Tibial artery (tissue), 4 donors: ENCODE results near the gene OSTF1.

Experiments used
- DNase-seq, 2 donors: peaks; one replicate each; pipeline ENCODE4 v3.0.0-alpha.2; 2019
- H3K27ac ChIP-seq, 2 donors: fragments of 200-600 bp; sonication (generic) in 1 of 2; 1 replicate in 1 of 2; 2 replicates in 1 of 2; pipeline ENCODE4 v1.5.1; 2018 to 2019; ENCODE audit warnings: mild to moderate bottlenecking in 1 of 2
- H3K27me3 ChIP-seq, 2 donors: fragments of 200-600 bp; sonication (generic) in 1 of 2; one replicate each; pipeline versions ENCODE4 v1.5.1 to v1.6.0; 2016 to 2019
- H3K36me3 ChIP-seq, 3 donors: fragments of 200-600 bp; sonication (generic) in 2 of 3; one replicate each; pipeline ENCODE4 v1.5.1; 2016 to 2019; ENCODE audit warnings: mild to moderate bottlenecking in 2 of 3
- H3K4me1 ChIP-seq, 4 donors: fragments of 200-600 bp; sonication (generic) in 2 of 4; 1 replicate in 3 of 4; 2 replicates in 1 of 4; pipeline ENCODE4 v1.5.1; 2016 to 2019
- H3K4me3 ChIP-seq, 2 donors: fragments of 200-600 bp; sonication (generic) in 1 of 2; 1 replicate in 1 of 2; 2 replicates in 1 of 2; pipeline ENCODE4 v1.5.1; 2018 to 2019; ENCODE audit warnings: mild to moderate bottlenecking in 2 of 2
- H3K9me3 ChIP-seq, 3 donors: fragments of 200-600 bp; sonication (generic) in 1 of 3; one replicate each; pipeline ENCODE4 v1.5.1; 2016 to 2019
- intact Hi-C: fragments of 100-400 bp; cut with DNase I; formaldehyde crosslinking; loops from one replicate; pipeline ENCODE4 v1.15.0; 2023; ENCODE audit warnings: low total_unique reads
- TF ChIP-seq, protein P1 (sequence below), 2 experiments: fragments of 200-600 bp in 1 of 2; fragments of 450-650 bp in 1 of 2; IDR thresholded peaks; one replicate each; pipeline ENCODE4 v1.5.1; 2017 to 2019; ENCODE audit warnings: antibody characterized with exemption in 2 of 2, mild to moderate bottlenecking in 1 of 2, moderate library complexity in 1 of 2

Gene OSTF1

DNA sequence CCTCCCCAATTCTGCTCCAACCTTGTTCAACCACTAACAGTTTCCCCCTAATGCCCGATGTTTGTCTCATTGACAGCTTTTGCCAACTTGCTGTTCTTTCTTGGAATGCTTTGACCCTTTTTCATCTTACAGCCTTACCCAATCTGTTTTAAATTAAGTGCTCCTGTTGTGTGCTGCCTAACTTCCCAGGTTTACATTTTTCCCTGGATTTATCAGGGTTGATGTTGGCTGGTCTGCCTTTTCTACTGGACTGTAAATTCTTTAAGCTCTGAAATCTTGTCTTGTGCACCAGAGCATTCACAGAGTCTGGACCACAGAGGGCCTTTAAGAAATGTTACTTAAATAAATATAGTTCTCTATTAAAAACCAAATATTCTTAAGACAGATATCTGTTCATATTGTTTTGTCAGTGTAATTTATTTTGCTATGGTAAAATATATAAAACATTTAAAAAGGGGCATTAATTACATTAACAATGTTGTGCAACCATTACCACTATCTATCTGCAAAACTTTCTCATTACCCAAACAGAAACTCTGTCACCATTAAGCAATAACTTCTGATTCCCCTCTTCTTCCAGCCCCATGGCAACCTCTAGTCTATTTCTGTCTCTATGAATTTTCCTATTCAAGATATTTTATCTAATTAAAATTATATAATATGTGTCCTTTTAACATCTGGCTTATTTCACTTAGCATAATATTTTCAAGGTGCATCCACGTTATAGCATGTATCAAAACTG, 73.0 kb downstream of the OSTF1 start:
- H3K36me3 ChIP-seq, result peaks cover 1 to 25% (median 5%) of the 10 kb centered on the region in 3 donors
- intact Hi-C loops, result no loop called here

DNA sequence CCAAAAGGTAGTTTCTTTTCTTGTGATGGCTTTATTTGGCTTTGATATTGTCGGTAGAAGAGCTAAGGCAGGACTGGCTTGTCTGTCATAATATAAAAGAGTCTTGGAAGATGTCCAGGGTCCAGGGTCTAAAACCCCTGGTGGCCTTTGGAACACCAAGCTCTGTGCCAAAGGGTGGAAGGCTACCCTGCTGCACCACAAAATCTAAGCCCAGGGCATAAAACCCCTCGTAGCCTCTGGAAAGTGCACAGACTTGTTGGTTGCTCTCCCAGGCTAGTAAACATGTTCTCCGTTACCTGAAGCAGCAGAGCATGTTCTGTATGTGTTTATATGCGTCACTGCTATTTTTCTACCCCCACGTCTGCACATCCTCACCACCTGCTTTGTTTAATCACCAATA, 75.5 kb downstream of the OSTF1 start:
- Histone ChIP-seq H3K36me3 (peaks cover 0 to 44% (median 5%) of the 10 kb centered on the region in 3 donors), H3K27me3 (no peaks in the 10 kb centered on the region), H3K4me1 (no peaks in the 10 kb centered on the region), H3K4me3 (no peak overlapping the region), H3K9me3 (peaks cover 0 to 6% (median 0%) of the 10 kb centered on the region in 3 donors), H3K27ac (no peak overlapping the region)
- intact Hi-C loops, result no loop called here
- DNase-seq, result no peak
- TF ChIP-seq, protein P1, sequence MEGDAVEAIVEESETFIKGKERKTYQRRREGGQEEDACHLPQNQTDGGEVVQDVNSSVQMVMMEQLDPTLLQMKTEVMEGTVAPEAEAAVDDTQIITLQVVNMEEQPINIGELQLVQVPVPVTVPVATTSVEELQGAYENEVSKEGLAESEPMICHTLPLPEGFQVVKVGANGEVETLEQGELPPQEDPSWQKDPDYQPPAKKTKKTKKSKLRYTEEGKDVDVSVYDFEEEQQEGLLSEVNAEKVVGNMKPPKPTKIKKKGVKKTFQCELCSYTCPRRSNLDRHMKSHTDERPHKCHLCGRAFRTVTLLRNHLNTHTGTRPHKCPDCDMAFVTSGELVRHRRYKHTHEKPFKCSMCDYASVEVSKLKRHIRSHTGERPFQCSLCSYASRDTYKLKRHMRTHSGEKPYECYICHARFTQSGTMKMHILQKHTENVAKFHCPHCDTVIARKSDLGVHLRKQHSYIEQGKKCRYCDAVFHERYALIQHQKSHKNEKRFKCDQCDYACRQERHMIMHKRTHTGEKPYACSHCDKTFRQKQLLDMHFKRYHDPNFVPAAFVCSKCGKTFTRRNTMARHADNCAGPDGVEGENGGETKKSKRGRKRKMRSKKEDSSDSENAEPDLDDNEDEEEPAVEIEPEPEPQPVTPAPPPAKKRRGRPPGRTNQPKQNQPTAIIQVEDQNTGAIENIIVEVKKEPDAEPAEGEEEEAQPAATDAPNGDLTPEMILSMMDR (IDR thresholded peaks at IDR 0.05), result no peak

More for the DNA sequence above, 73.0 kb downstream of the OSTF1 start:
- peaks cover 0 to 1% (median 0%) of the 10 kb centered on the region in 3 donors for H3K9me3 ChIP-seq
- no peak overlapping the region for H3K27ac ChIP-seq
- H3K4me1 ChIP-seq, result no peaks in the 10 kb centered on the region
- DNase-seq, result no peak
- no peaks in the 10 kb centered on the region for H3K27me3 ChIP-seq
- no peak overlapping the region for H3K4me3 ChIP-seq
- TF ChIP-seq, protein P1 (IDR thresholded peaks at IDR 0.05), result no peak

DNA sequence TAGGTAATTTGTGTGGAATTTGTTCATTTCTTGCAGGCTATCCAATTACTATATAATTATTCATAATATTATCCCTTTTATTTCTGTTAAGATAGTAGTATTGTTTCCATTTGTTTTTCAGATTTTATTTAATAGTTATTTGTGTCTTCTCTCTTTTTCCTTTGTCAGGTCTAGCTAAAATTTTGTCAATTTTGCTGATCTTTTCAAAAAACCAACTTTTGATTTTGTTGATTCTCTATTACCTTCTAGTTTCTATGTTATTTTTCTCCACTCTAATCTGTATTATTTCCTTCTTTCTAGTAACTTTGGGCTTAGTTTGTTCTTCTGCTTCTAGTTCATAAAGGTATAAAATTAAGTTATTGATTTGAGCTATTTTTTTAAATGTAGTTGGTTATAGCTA, 76.3 kb downstream of the OSTF1 start:
- no peaks in the 10 kb centered on the region for H3K27me3 ChIP-seq
- no peaks in the 10 kb centered on the region for H3K4me1 ChIP-seq
- H3K9me3 ChIP-seq, result peaks cover 0 to 6% (median 0%) of the 10 kb centered on the region in 3 donors
- H3K27ac ChIP-seq, result no peak overlapping the region
- intact Hi-C loops, result no loop called here
- peaks cover 0 to 44% (median 5%) of the 10 kb centered on the region in 3 donors for H3K36me3 ChIP-seq
- no peak overlapping the region for H3K4me3 ChIP-seq
- DNase-seq, result no peak
- TF ChIP-seq, protein P1 (IDR thresholded peaks at IDR 0.05), result no peak

DNA sequence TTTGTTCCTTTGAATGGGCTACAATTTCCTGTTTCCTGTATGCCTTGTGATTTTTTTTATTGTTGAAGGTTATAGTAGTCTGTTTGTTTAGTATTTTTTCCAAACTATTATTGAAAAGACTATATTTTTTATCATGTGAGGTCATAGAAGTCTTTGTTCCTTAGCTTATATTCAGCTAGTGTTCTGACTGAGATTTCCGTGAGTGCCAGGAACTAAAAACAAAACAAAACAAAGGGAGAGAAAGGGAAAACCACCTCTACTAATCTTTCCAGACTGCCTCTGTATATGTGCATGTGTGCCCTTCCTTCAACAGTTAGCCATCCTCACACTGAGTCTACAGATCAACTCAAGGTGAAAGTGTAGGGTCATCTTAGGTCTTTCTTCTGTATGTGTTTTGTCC, 79.0 kb downstream of the OSTF1 start:
- Histone ChIP-seq H3K27me3 (no peaks in the 10 kb centered on the region), H3K4me3 (no peak overlapping the region), H3K27ac (no peak overlapping the region), H3K9me3 (peaks cover 0 to 6% (median 0%) of the 10 kb centered on the region in 3 donors), H3K4me1 (no peaks in the 10 kb centered on the region), H3K36me3 (peaks cover 8 to 49% (median 9%) of the 10 kb centered on the region in 3 donors)
- intact Hi-C loops, result no loop called here
- DNase-seq, result no peak
- TF ChIP-seq, protein P1 (IDR thresholded peaks at IDR 0.05), result no peak

DNA sequence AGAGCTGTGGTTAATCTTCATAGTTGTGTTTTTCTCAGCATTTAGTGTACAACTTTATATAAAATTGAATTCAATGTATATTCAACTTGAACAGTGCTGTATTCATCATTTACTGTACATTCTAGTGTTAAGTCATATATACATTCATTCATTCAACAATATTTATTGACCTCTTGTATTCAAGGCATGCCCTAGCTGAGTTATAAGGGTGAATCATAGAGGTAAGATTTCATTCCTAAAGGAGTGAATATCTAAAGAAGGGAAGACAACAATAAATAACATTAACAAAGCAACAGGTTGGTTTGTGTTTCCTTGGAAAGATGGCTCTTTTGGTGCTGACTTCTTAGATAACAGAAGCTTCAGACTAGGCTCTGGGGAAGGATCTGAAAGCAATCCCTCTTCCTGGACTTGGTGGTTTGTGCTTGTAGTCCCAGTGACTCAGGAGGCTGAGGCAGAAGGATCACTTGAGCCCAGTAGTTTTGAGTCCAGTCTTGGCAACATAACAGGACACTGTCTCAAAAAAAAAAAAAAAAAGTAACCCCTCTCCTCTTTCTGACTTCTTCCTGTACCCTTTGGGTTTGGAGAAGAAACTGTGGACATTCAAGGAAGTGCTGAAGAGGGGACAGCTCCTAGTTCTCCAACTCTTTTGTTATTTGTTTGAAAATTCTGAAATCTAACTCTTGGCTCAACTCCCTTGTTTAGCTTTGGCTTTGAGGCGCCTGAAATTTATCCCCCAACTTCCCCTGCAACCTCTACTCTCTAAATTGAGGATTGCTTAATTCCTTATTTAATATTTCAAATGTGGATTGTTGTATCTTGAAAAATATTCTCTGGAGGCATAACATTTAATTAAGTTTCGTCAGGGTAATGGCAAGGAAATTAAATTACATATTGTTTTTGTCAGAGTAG, 80.2 kb downstream of the OSTF1 start:
- intact Hi-C loops, result no loop called here
- no peaks in the 10 kb centered on the region for H3K4me1 ChIP-seq
- H3K27me3 ChIP-seq, result no peaks in the 10 kb centered on the region
- H3K27ac ChIP-seq, result no peak overlapping the region
- no peak overlapping the region for H3K4me3 ChIP-seq
- H3K36me3 ChIP-seq, result peaks cover 8 to 49% (median 9%) of the 10 kb centered on the region in 3 donors
- H3K9me3 ChIP-seq, result peaks cover 0 to 6% (median 0%) of the 10 kb centered on the region in 3 donors
- TF ChIP-seq, protein P1 (IDR thresholded peaks at IDR 0.05), result no peak
- DNase-seq, result no peak
